Astrocyte (in vitro differentiated cells and primary cell): ENCODE data around the gene CCDC6. TPM values are rescaled to one million over a fixed set of nuclear protein-coding genes. Genes with fewer than 3 reads are reported as not detected.

ENCODE experiments used
- DNase-seq: peaks from one replicate; pipeline ENCODE4 v3.0.0-alpha.2; 2010; ENCODE audit warnings: low read depth
- FAIRE-seq: peaks from 2 replicates; lab custom pipeline; 2011; peaks lifted over from hg19 to GRCh38; lab: Jason Lieb, UNC
- H2AFZ ChIP-seq: 2 replicates; pipeline ENCODE4 v1.6.0; 2012; ENCODE audit warnings: low read depth, low read length, inconsistent platforms
- H3K27ac ChIP-seq: 2 replicates; pipeline ENCODE4 v1.5.1; 2011; ENCODE audit warnings: low read depth, low read length, inconsistent platforms
- H3K27me3 ChIP-seq: 2 replicates; pipeline ENCODE4 v1.6.0; 2011; ENCODE audit warnings: low read length, inconsistent platforms; ENCODE audit not compliant: insufficient read depth
- H3K36me3 ChIP-seq: 2 replicates; pipeline ENCODE4 v1.5.1; 2011; ENCODE audit warnings: low read length, inconsistent platforms; ENCODE audit not compliant: insufficient read depth
- H3K4me1 ChIP-seq: 2 replicates; pipeline ENCODE4 v1.5.1; 2011; ENCODE audit warnings: low read length, inconsistent platforms; ENCODE audit not compliant: insufficient read depth
- H3K4me2 ChIP-seq: 2 replicates; pipeline ENCODE4 v1.6.0; 2012; ENCODE audit warnings: low read length, inconsistent platforms
- H3K4me3 ChIP-seq: 2 replicates; pipeline ENCODE4 v1.5.1; 2011; ENCODE audit warnings: low read depth, mild to moderate bottlenecking, low read length, inconsistent platforms; ENCODE audit not compliant: insufficient read depth
- H3K79me2 ChIP-seq: 2 replicates; pipeline ENCODE4 v1.6.0; 2012; ENCODE audit warnings: mild to moderate bottlenecking, low read length, inconsistent platforms; ENCODE audit not compliant: insufficient read depth
- H3K9ac ChIP-seq: 2 replicates; pipeline ENCODE4 v1.6.0; 2012; ENCODE audit warnings: mild to moderate bottlenecking, low read length, inconsistent platforms
- H3K9me3 ChIP-seq: 2 replicates; pipeline ENCODE4 v1.5.1; 2012; ENCODE audit warnings: low read depth, mild to moderate bottlenecking, low read length, inconsistent platforms; ENCODE audit not compliant: insufficient read depth
- H4K20me1 ChIP-seq: 2 replicates; pipeline ENCODE4 v1.6.0; 2012; ENCODE audit warnings: low read length, inconsistent platforms; ENCODE audit not compliant: insufficient read depth
- H3K27ac Mint-ChIP-seq: one replicate; pipeline ENCODE4 v1.8.0; 2021; ENCODE audit warnings: mild to moderate bottlenecking, mixed read lengths; ENCODE audit not compliant: unreplicated experiment
- H3K27me3 Mint-ChIP-seq: one replicate; pipeline ENCODE4 v1.8.0; 2021; ENCODE audit warnings: low read depth, mixed read lengths; ENCODE audit not compliant: unreplicated experiment
- H3K36me3 Mint-ChIP-seq: one replicate; pipeline ENCODE4 v1.8.0; 2021; ENCODE audit warnings: low read depth, mixed read lengths; ENCODE audit not compliant: unreplicated experiment
- H3K4me1 Mint-ChIP-seq: one replicate; pipeline ENCODE4 v1.8.0; 2021; ENCODE audit warnings: low read depth, mixed read lengths; ENCODE audit not compliant: unreplicated experiment
- H3K4me3 Mint-ChIP-seq: one replicate; pipeline ENCODE4 v1.8.0; 2021; ENCODE audit warnings: mild to moderate bottlenecking, moderate library complexity, mixed read lengths; ENCODE audit not compliant: unreplicated experiment
- H3K9me3 Mint-ChIP-seq: one replicate; pipeline ENCODE4 v1.8.0; 2021; ENCODE audit warnings: mild to moderate bottlenecking, mixed read lengths; ENCODE audit not compliant: unreplicated experiment
- EZH2 ChIP-seq: IDR thresholded peaks from 2 replicates; pipeline ENCODE4 v1.6.1; 2012; ENCODE audit warnings: mild to moderate bottlenecking, low read length, inconsistent platforms; ENCODE audit not compliant: insufficient read depth
- total RNA-seq: library from RNA; stranded (reverse); gene quantifications from 2 replicates; pipeline ENCODE4 v1.2.1, GENCODE V29; 2021
- TF ChIP-seq, protein P1 (sequence below): IDR thresholded peaks from 2 replicates; pipeline ENCODE4 v1.5.1; 2011; ENCODE audit warnings: low read depth, mild to moderate bottlenecking, inconsistent platforms, low read length, moderate library complexity; ENCODE audit not compliant: insufficient read depth

The CCDC6 gene
- total RNA-seq, 1 donor from 2014 or later: 69.4 TPM

DNA sequence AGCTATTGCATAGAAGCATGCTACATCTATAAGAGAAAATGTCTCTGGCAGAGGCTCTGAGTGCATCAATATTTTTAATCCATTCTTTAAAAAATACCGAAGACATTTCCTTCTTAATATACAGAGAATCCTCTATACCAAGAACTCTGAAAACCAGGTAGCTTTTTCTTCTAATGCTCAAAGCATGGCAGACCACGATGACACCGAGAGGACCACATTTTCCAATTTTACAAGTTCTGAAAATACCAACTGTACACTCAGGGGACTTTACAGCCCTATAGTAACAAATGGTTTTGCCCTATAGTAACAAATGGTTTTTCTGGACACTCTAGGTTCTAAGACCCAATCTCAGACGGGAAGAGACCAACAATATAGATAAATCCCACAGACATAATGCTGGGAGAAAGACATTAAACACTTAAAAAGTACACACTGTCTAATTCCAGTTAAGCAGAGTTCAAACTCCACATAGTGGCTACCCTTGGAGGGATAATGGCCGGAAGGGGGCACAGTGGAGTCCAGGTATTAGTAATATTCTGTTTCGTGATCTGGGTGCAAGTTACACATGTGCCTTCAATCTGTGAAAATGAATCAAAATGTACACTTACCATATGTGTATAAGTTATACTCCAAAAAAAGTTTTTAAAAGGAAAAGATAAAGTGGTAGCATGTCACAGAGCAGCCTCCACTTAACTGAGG, 26.2 kb downstream of the CCDC6 start:
- no peak for TF ChIP-seq EZH2
- TF ChIP-seq, protein P1, sequence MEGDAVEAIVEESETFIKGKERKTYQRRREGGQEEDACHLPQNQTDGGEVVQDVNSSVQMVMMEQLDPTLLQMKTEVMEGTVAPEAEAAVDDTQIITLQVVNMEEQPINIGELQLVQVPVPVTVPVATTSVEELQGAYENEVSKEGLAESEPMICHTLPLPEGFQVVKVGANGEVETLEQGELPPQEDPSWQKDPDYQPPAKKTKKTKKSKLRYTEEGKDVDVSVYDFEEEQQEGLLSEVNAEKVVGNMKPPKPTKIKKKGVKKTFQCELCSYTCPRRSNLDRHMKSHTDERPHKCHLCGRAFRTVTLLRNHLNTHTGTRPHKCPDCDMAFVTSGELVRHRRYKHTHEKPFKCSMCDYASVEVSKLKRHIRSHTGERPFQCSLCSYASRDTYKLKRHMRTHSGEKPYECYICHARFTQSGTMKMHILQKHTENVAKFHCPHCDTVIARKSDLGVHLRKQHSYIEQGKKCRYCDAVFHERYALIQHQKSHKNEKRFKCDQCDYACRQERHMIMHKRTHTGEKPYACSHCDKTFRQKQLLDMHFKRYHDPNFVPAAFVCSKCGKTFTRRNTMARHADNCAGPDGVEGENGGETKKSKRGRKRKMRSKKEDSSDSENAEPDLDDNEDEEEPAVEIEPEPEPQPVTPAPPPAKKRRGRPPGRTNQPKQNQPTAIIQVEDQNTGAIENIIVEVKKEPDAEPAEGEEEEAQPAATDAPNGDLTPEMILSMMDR: no peak
- Histone ChIP-seq H4K20me1 (peaks cover 39% of the 10 kb centered on the region), H3K4me3 (no peak overlapping the region), H3K9me3 (no peaks in the 10 kb centered on the region), H3K4me2 (no peak overlapping the region), H3K27ac (no peak overlapping the region), H3K27me3 (no peaks in the 10 kb centered on the region), H3K4me1 (peaks cover 12% of the 10 kb centered on the region), H3K9ac (no peak overlapping the region), H3K79me2 (peaks cover 83% of the 10 kb centered on the region), H3K36me3 (no peaks in the 10 kb centered on the region), H2AFZ (no peak overlapping the region)
- no peaks in the 10 kb centered on the region for H3K27me3 Mint-ChIP-seq
- H3K4me1 Mint-ChIP-seq: peaks cover 30% of the 10 kb centered on the region
- H3K27ac Mint-ChIP-seq: no peak overlapping the region
- H3K4me3 Mint-ChIP-seq: no peak overlapping the region
- peaks cover 10% of the 10 kb centered on the region for H3K36me3 Mint-ChIP-seq
- FAIRE-seq (no peak), DNase-seq (no peak)
- no peaks in the 10 kb centered on the region for H3K9me3 Mint-ChIP-seq

DNA sequence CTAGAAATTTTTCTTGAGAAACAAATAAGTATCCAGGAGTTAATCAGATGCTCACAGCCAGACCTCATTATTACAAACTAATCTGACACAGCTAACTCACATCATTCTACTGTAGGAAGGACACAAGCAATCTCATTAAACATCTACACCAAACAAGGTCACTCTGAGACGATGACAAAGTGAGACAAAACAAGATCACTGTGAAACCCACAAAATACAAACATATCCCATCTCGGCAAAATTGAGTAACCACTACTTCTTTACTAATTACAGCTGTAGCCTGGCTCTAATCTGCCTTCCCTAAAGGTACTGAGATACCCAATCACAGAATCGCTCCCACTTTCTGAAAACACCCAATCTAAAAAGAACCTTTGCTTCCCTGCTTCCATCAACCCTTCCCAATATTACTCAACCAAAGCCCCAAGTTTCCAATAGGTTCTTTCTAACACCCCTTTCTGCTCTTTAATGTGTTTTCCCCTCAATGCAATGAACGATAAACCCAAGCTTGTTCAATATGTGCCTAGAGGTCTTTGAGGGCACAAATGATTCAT, 26.9 kb downstream of the CCDC6 start:
- H3K79me2 ChIP-seq: peaks cover 83% of the 10 kb centered on the region
- H3K27me3 Mint-ChIP-seq: no peaks in the 10 kb centered on the region
- DNase-seq (no peak), FAIRE-seq (no peak)
- H3K4me1 Mint-ChIP-seq: peaks cover 30% of the 10 kb centered on the region
- no peaks in the 10 kb centered on the region for H3K36me3 ChIP-seq
- H3K27ac ChIP-seq: no peak overlapping the region
- no peak overlapping the region for H3K4me3 Mint-ChIP-seq
- no peak overlapping the region for H3K9ac ChIP-seq
- no peak overlapping the region for H3K27ac Mint-ChIP-seq
- no peaks in the 10 kb centered on the region for H3K9me3 ChIP-seq
- peaks cover 12% of the 10 kb centered on the region for H3K4me1 ChIP-seq
- TF ChIP-seq EZH2: no peak
- TF ChIP-seq, protein P1: no peak
- no peak overlapping the region for H2AFZ ChIP-seq
- no peaks in the 10 kb centered on the region for H3K27me3 ChIP-seq
- no peak overlapping the region for H3K4me3 ChIP-seq
- H4K20me1 ChIP-seq: peaks cover 32% of the 10 kb centered on the region
- H3K9me3 Mint-ChIP-seq: no peaks in the 10 kb centered on the region
- peaks cover 10% of the 10 kb centered on the region for H3K36me3 Mint-ChIP-seq
- H3K4me2 ChIP-seq: no peak overlapping the region

DNA sequence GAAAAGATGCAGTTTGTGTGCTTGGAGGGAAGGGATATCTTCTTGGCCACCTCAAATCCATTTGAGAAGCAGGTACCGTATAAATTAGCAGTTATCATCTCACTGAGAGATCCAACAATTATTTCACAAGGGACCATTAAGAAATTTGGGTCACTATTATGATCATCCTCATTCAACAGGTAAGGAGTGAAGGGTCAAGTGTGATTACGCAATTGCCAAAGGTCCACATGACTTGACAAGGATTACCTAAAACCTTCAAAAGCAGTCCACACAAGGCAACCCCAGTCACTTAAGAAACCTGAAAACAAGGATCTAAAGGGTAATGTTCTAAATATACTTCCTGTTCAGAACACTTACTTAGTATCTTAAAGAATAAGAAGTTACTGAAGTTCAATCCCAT, 27.4 kb downstream of the CCDC6 start:
- H3K27ac ChIP-seq: no peak overlapping the region
- Mint-ChIP-seq H3K9me3 (no peaks in the 10 kb centered on the region), H3K36me3 (peaks cover 10% of the 10 kb centered on the region), H3K27ac (no peak overlapping the region), H3K4me1 (peaks cover 28% of the 10 kb centered on the region), H3K4me3 (no peak overlapping the region), H3K27me3 (no peaks in the 10 kb centered on the region)
- no peaks in the 10 kb centered on the region for H3K36me3 ChIP-seq
- no peak overlapping the region for H3K9ac ChIP-seq
- H3K9me3 ChIP-seq: no peaks in the 10 kb centered on the region
- H4K20me1 ChIP-seq: peaks cover 28% of the 10 kb centered on the region
- no peak for TF ChIP-seq EZH2
- TF ChIP-seq, protein P1: no peak
- DNase-seq (no peak), FAIRE-seq (no peak)
- H3K4me2 ChIP-seq: no peak overlapping the region
- H3K27me3 ChIP-seq: no peaks in the 10 kb centered on the region
- no peak overlapping the region for H2AFZ ChIP-seq
- H3K4me1 ChIP-seq: peaks cover 12% of the 10 kb centered on the region
- no peak overlapping the region for H3K4me3 ChIP-seq
- peaks cover 84% of the 10 kb centered on the region for H3K79me2 ChIP-seq
